Large intestine (tissue), 3 donors: Measurements from ENCODE around the gene VPS8. TPM values are rescaled to one million over a fixed set of nuclear protein-coding genes. Genes with fewer than 3 reads are reported as not detected.

ENCODE experiments used
- DNase-seq, 2 donors: peaks; one replicate each; pipeline versions ENCODE4 v3.0.0 to v3.0.0-alpha.2; 2013
- H3K27ac ChIP-seq: one replicate; pipeline ENCODE4 v1.5.1; 2013; ENCODE audit warnings: low read length
- H3K27me3 ChIP-seq: 2 replicates; pipeline ENCODE4 v1.6.1; 2013; ENCODE audit warnings: low read length; ENCODE audit not compliant: control insufficient read depth, insufficient read depth
- H3K36me3 ChIP-seq: 2 replicates; pipeline ENCODE4 v1.6.1; 2013; ENCODE audit warnings: low read length; ENCODE audit not compliant: control insufficient read depth, insufficient read depth
- H3K4me1 ChIP-seq: one replicate; pipeline ENCODE4 v1.6.1; 2013; ENCODE audit warnings: low read length; ENCODE audit not compliant: control insufficient read depth, insufficient read depth
- H3K4me3 ChIP-seq: one replicate; pipeline ENCODE4 v1.5.1; 2013; ENCODE audit warnings: low read length
- H3K9me3 ChIP-seq: one replicate; pipeline ENCODE4 v1.6.1; 2013; ENCODE audit warnings: mild to moderate bottlenecking, low read depth, low read length, moderate library complexity; ENCODE audit not compliant: control insufficient read depth
- WGBS: methylation state at CpG from one replicate; pipeline ENCODE4 v1.1.5; 2013; ENCODE audit warnings: low lambda C conversion rate; ENCODE audit not compliant: insufficient coverage; 5-methylcytosine and 5-hydroxymethylcytosine counted together
- polyA plus RNA-seq: library from polyadenylated mRNA; unstranded; fragments of 120-200 nt; gene quantifications from one replicate; pipeline ENCODE4 v1.2.1, GENCODE V29; 2013

VPS8 gene
- polyA plus RNA-seq, 1 donor = 36.2 TPM

GRCh38 chr3:184800349-184800930 lies 11.5 kb upstream of the VPS8 start:
- peak overlapping the region; percentile 64 for H3K27ac ChIP-seq
- 11% methylated on average over 1 of the region's 6 CpGs for WGBS
- peaks cover 39% of the 10 kb centered on the region for H3K4me1 ChIP-seq

GRCh38 chr3:184801241-184801785 lies 10.7 kb upstream of the VPS8 start:
- 56% methylated on average over 3 of the region's 4 CpGs for WGBS
- Histone ChIP-seq H3K9me3 (no peaks in the 10 kb centered on the region), H3K27ac (no peak overlapping the region), H3K4me3 (no peak overlapping the region), H3K36me3 (no peaks in the 10 kb centered on the region), H3K27me3 (no peaks in the 10 kb centered on the region), H3K4me1 (peaks cover 47% of the 10 kb centered on the region)
- no peak for DNase-seq

More at GRCh38 chr3:184800349-184800930, 11.5 kb upstream of the VPS8 start:
- Histone ChIP-seq H3K4me3 (no peak overlapping the region), H3K36me3 (no peaks in the 10 kb centered on the region), H3K9me3 (no peaks in the 10 kb centered on the region), H3K27me3 (no peaks in the 10 kb centered on the region)
- DNase-seq = peak; percentile 47 to 82

GRCh38 chr3:184802150-184802549 lies 9.8 kb upstream of the VPS8 start:
- no peak for DNase-seq
- Histone ChIP-seq H3K9me3 (no peaks in the 10 kb centered on the region), H3K27ac (no peak overlapping the region), H3K36me3 (no peaks in the 10 kb centered on the region), H3K4me3 (no peak overlapping the region), H3K4me1 (peaks cover 55% of the 10 kb centered on the region), H3K27me3 (no peaks in the 10 kb centered on the region)
- WGBS = 100% methylated on average over 1 of the region's 4 CpGs

GRCh38 chr3:184804801-184805200 lies 7.2 kb upstream of the VPS8 start:
- WGBS = no CpG with 5 or more reads among the region's 1 CpG
- no peak for DNase-seq
- Histone ChIP-seq H3K27me3 (no peaks in the 10 kb centered on the region), H3K9me3 (no peaks in the 10 kb centered on the region), H3K4me1 (peaks cover 50% of the 10 kb centered on the region), H3K27ac (no peak overlapping the region), H3K36me3 (no peaks in the 10 kb centered on the region), H3K4me3 (no peak overlapping the region)

- DNase-seq = peak in 1 of 2 donors; percentile 70
- Histone ChIP-seq H3K36me3 (no peaks in the 10 kb centered on the region), H3K4me1 (peaks cover 44% of the 10 kb centered on the region), H3K27ac (no peak overlapping the region), H3K9me3 (no peaks in the 10 kb centered on the region), H3K4me3 (no peak overlapping the region), H3K27me3 (no peaks in the 10 kb centered on the region)
- 0% methylated on average over 2 of the region's 3 CpGs for WGBS
Measured at GRCh38 chr3:184805351-184806038, 6.5 kb upstream of the VPS8 start.

GRCh38 chr3:184806567-184807271 lies 5.2 kb upstream of the VPS8 start:
- no peaks in the 10 kb centered on the region for H3K27me3 ChIP-seq
- H3K4me3 ChIP-seq = no peak overlapping the region
- WGBS = no CpG with 5 or more reads among the region's 5 CpGs
- no peaks in the 10 kb centered on the region for H3K36me3 ChIP-seq
- H3K9me3 ChIP-seq = no peaks in the 10 kb centered on the region
- H3K27ac ChIP-seq = no peak overlapping the region
- H3K4me1 ChIP-seq = peaks cover 33% of the 10 kb centered on the region
- no peak for DNase-seq

- DNase-seq = no peak
- no peaks in the 10 kb centered on the region for H3K27me3 ChIP-seq
- no CpG with 5 or more reads among the region's 3 CpGs for WGBS
- no peak overlapping the region for H3K4me3 ChIP-seq
- no peak overlapping the region for H3K27ac ChIP-seq
- H3K36me3 ChIP-seq = no peaks in the 10 kb centered on the region
- peaks cover 33% of the 10 kb centered on the region for H3K4me1 ChIP-seq
- no peaks in the 10 kb centered on the region for H3K9me3 ChIP-seq
Measured at GRCh38 chr3:184807549-184807948, 4.4 kb upstream of the VPS8 start.

GRCh38 chr3:184808021-184808420 lies 3.9 kb upstream of the VPS8 start:
- Histone ChIP-seq H3K4me3 (no peak overlapping the region), H3K27ac (no peak overlapping the region), H3K27me3 (no peaks in the 10 kb centered on the region), H3K4me1 (peaks cover 36% of the 10 kb centered on the region), H3K36me3 (no peaks in the 10 kb centered on the region), H3K9me3 (no peaks in the 10 kb centered on the region)
- no CpG with 5 or more reads among the region's 4 CpGs for WGBS
- DNase-seq = no peak

- Histone ChIP-seq H3K4me1 (peaks cover 25% of the 10 kb centered on the region), H3K4me3 (no peak overlapping the region), H3K9me3 (no peaks in the 10 kb centered on the region), H3K27ac (no peak overlapping the region), H3K36me3 (no peaks in the 10 kb centered on the region), H3K27me3 (no peaks in the 10 kb centered on the region)
- WGBS = 82% methylated on average over 2 of the region's 3 CpGs
- no peak for DNase-seq
Measured at GRCh38 chr3:184810146-184810545, 1.8 kb upstream of the VPS8 start.

GRCh38 chr3:184811034-184811433 lies 932 bp upstream of the VPS8 start:
- Histone ChIP-seq H3K27me3 (no peaks in the 10 kb centered on the region), H3K9me3 (no peaks in the 10 kb centered on the region), H3K4me3 (no peak overlapping the region), H3K4me1 (peaks cover 16% of the 10 kb centered on the region), H3K36me3 (no peaks in the 10 kb centered on the region), H3K27ac (no peak overlapping the region)
- no peak for DNase-seq
- 83% methylated on average over 1 of the region's 3 CpGs for WGBS
